Loucy (cell line): ENCODE measurements around the gene GNB1.

ENCODE experiments used
- H2AFZ ChIP-seq: fragments of 200-600 bp; sonication (generic); 2 replicates; pipeline ENCODE4 v1.6.0; 2016; ENCODE audit warnings: antibody characterized with exemption, mild to moderate bottlenecking, low read length, moderate library complexity
- H3F3A ChIP-seq: fragments of 200-600 bp; 2 replicates; pipeline ENCODE4 v1.6.0; 2016; ENCODE audit warnings: antibody characterized with exemption, low read depth, mild to moderate bottlenecking
- H3K27me3 ChIP-seq: fragments of 200-600 bp; sonication (generic); 2 replicates; pipeline ENCODE4 v1.6.1; 2014; ENCODE audit warnings: low read length, mild to moderate bottlenecking; ENCODE audit not compliant: insufficient read depth, poor library complexity, severe bottlenecking
- H3K36me3 ChIP-seq: fragments of 200-600 bp; sonication (generic); 2 replicates; pipeline ENCODE4 v1.6.1; 2016; ENCODE audit warnings: low read length; ENCODE audit not compliant: insufficient read depth
- H3K4me1 ChIP-seq: fragments of 200-600 bp; sonication (generic); 2 replicates; pipeline ENCODE4 v1.5.1; 2014; ENCODE audit warnings: low read length, mild to moderate bottlenecking; ENCODE audit not compliant: insufficient read depth, poor library complexity, severe bottlenecking
- H3K4me2 ChIP-seq: fragments of 200-600 bp; sonication (generic); 2 replicates; pipeline ENCODE4 v1.6.0; 2014; ENCODE audit warnings: antibody characterized with exemption, low read length, low read depth, mild to moderate bottlenecking; ENCODE audit not compliant: poor library complexity, severe bottlenecking
- H3K4me3 ChIP-seq: fragments of 200-600 bp; sonication (generic); 2 replicates; pipeline ENCODE4 v1.5.1; 2014; ENCODE audit warnings: low read length, mild to moderate bottlenecking, mixed read lengths; ENCODE audit not compliant: poor library complexity, severe bottlenecking
- H3K79me2 ChIP-seq: fragments of 200-600 bp; sonication (generic); 2 replicates; pipeline ENCODE4 v1.6.1; 2014; ENCODE audit warnings: low read length; ENCODE audit not compliant: insufficient read depth
- H3K9ac ChIP-seq: fragments of 200-600 bp; sonication (generic); 2 replicates; pipeline ENCODE4 v1.6.0; 2014; ENCODE audit warnings: mild to moderate bottlenecking, low read depth, low read length, moderate library complexity; ENCODE audit not compliant: poor library complexity, severe bottlenecking
- H3K9me2 ChIP-seq: fragments of 200-600 bp; sonication (generic); replicated peaks from 2 replicates; pipeline ENCODE4 v1.6.1; 2016; ENCODE audit warnings: low read depth, low read length, mixed read lengths
- H3K9me3 ChIP-seq: fragments of 200-600 bp; sonication (generic); 2 replicates; pipeline ENCODE4 v1.6.1; 2014; ENCODE audit warnings: mild to moderate bottlenecking, antibody characterized with exemption, low read length, low read depth; ENCODE audit not compliant: insufficient read depth
- H4K20me1 ChIP-seq: fragments of 200-600 bp; sonication (generic); 2 replicates; pipeline ENCODE4 v1.6.0; 2014; ENCODE audit warnings: antibody characterized with exemption, low read length, mild to moderate bottlenecking; ENCODE audit not compliant: insufficient read depth, poor library complexity, severe bottlenecking
- CTCF ChIP-seq: fragments of 200-600 bp; sonication (generic); conservative IDR thresholded peaks from 2 replicates; pipeline ENCODE4 v1.5.1; 2014; ENCODE audit warnings: mild to moderate bottlenecking, antibody characterized with exemption, low read length
- EZH2phosphoT487 ChIP-seq: fragments of 200-600 bp; IDR thresholded peaks from 2 replicates; pipeline ENCODE4 v1.6.1; 2018; ENCODE audit warnings: antibody characterized with exemption, mild to moderate bottlenecking, moderate library complexity, borderline replicate concordance

Gene GNB1

GRCh38 chr1:1892763-1893120 is 1.9 kb upstream of the GNB1 start:
- Histone ChIP-seq H2AFZ (no peak overlapping the region), H4K20me1 (peaks cover 22% of the 10 kb centered on the region), H3K9me3 (no peaks in the 10 kb centered on the region), H3K9me2 (no peaks in the 10 kb centered on the region), H3K36me3 (no peaks in the 10 kb centered on the region), H3K9ac (peak overlapping the region; percentile 93), H3F3A (no peaks in the 10 kb centered on the region), H3K4me2 (peak overlapping the region; percentile 94), H3K4me1 (peaks cover 62% of the 10 kb centered on the region), H3K4me3 (peak overlapping the region; percentile 86), H3K79me2 (peaks cover 47% of the 10 kb centered on the region), H3K27me3 (peaks cover 7% of the 10 kb centered on the region)
- no peak for TF ChIP-seq EZH2phosphoT487
- TF ChIP-seq CTCF: no peak

- Histone ChIP-seq H3K9ac (peak overlapping the region; percentile 93), H2AFZ (peak overlapping the region; percentile 91), H3K36me3 (no peaks in the 10 kb centered on the region), H3K4me2 (peak overlapping the region; percentile 94), H3F3A (no peaks in the 10 kb centered on the region), H3K4me3 (peak overlapping the region; percentile 86), H3K79me2 (peaks cover 53% of the 10 kb centered on the region), H3K27me3 (peaks cover 7% of the 10 kb centered on the region), H3K9me2 (no peaks in the 10 kb centered on the region), H3K4me1 (peaks cover 62% of the 10 kb centered on the region), H3K9me3 (no peaks in the 10 kb centered on the region), H4K20me1 (peaks cover 27% of the 10 kb centered on the region)
- TF ChIP-seq EZH2phosphoT487 (no peak), CTCF (no peak)
Measured at GRCh38 chr1:1892079-1892762, 1.3 kb upstream of the GNB1 start.

GRCh38 chr1:1891349-1892078 is 627 bp upstream of the GNB1 start:
- H3F3A ChIP-seq: no peaks in the 10 kb centered on the region
- no peaks in the 10 kb centered on the region for H3K9me3 ChIP-seq
- peak overlapping the region; percentile 94 for H3K4me2 ChIP-seq
- peak overlapping the region; percentile 91 for H2AFZ ChIP-seq
- peaks cover 64% of the 10 kb centered on the region for H3K4me1 ChIP-seq
- no peaks in the 10 kb centered on the region for H3K9me2 ChIP-seq
- H4K20me1 ChIP-seq: peaks cover 34% of the 10 kb centered on the region
- H3K27me3 ChIP-seq: peaks cover 7% of the 10 kb centered on the region
- peak overlapping the region; percentile 93 for H3K9ac ChIP-seq
- H3K4me3 ChIP-seq: peak overlapping the region; percentile 86
- TF ChIP-seq CTCF (no peak), EZH2phosphoT487 (no peak)
- peaks cover 60% of the 10 kb centered on the region for H3K79me2 ChIP-seq
- H3K36me3 ChIP-seq: no peaks in the 10 kb centered on the region
